ENCODE measurements around the gene PLEKHM3.

GRCh38 chr2:208001924-208002323 lies 23.4 kb downstream of the PLEKHM3 start:
- no peak for TF ChIP-seq CTCF (IDR thresholded peaks at IDR 0.05)
- TF ChIP-seq POLR2AphosphoS5 (IDR thresholded peaks at IDR 0.05): no peak
- TF ChIP-seq EP300 (IDR thresholded peaks at IDR 0.05): no peak
- no peak for TF ChIP-seq POLR2A (IDR thresholded peaks at IDR 0.05)
